KMS-11 (cell line): Measurements from ENCODE around the gene METTL27.

Experiments used
- H2AFZ ChIP-seq: fragments of 200-600 bp; sonication (generic); 2 replicates; pipeline ENCODE4 v1.6.1; 2016; ENCODE audit warnings: antibody characterized with exemption, mixed run types, low read depth
- H3K27ac ChIP-seq: fragments of 200-600 bp; sonication (generic); 2 replicates; pipeline ENCODE4 v1.6.1; 2016; ENCODE audit warnings: mild to moderate bottlenecking, mixed run types
- H3K27me3 ChIP-seq: fragments of 200-600 bp; sonication (generic); 2 replicates; pipeline ENCODE4 v1.6.1; 2017; ENCODE audit warnings: mild to moderate bottlenecking, low read depth, mixed run types, moderate library complexity; ENCODE audit not compliant: insufficient read depth
- H3K36me3 ChIP-seq: fragments of 200-600 bp; sonication (generic); 2 replicates; pipeline ENCODE4 v1.6.1; 2017; ENCODE audit warnings: mild to moderate bottlenecking, mixed run types; ENCODE audit not compliant: insufficient read depth
- H3K4me1 ChIP-seq: fragments of 200-600 bp; sonication (generic); 2 replicates; pipeline ENCODE4 v1.6.1; 2016; ENCODE audit warnings: mild to moderate bottlenecking, low read depth, mixed run types; ENCODE audit not compliant: poor library complexity, severe bottlenecking
- H3K4me2 ChIP-seq: fragments of 200-600 bp; sonication (generic); 2 replicates; pipeline ENCODE4 v1.7.0; 2016; ENCODE audit warnings: mild to moderate bottlenecking, mixed run types
- H3K4me3 ChIP-seq: fragments of 200-600 bp; sonication (generic); IDR thresholded peaks from 2 replicates; pipeline ENCODE4 v1.6.1; 2017; ENCODE audit warnings: low read depth, low read length, mixed read lengths; ENCODE audit not compliant: insufficient read depth
- H3K79me2 ChIP-seq: fragments of 200-600 bp; sonication (generic); 2 replicates; pipeline ENCODE4 v1.6.1; 2016; ENCODE audit warnings: low read depth, mixed run types; ENCODE audit not compliant: insufficient read depth
- H3K9ac ChIP-seq: fragments of 200-600 bp; sonication (generic); 2 replicates; pipeline ENCODE4 v1.6.1; 2016; ENCODE audit warnings: mild to moderate bottlenecking, mixed run types
- H4K20me1 ChIP-seq: fragments of 200-600 bp; sonication (generic); 2 replicates; pipeline ENCODE4 v1.6.1; 2016; ENCODE audit warnings: mild to moderate bottlenecking, mixed run types; ENCODE audit not compliant: insufficient read depth
- TF ChIP-seq, protein P1 (sequence below): fragments of 200-600 bp; sonication (generic); conservative IDR thresholded peaks from 2 replicates; pipeline ENCODE4 v1.6.1; 2017; ENCODE audit warnings: low read depth, mild to moderate bottlenecking, antibody characterized with exemption, low read length, moderate library complexity, mixed read lengths

The METTL27 gene

GRCh38 chr7:73876361-73876760 is 34.0 kb upstream of the METTL27 start:
- TF ChIP-seq, protein P1, sequence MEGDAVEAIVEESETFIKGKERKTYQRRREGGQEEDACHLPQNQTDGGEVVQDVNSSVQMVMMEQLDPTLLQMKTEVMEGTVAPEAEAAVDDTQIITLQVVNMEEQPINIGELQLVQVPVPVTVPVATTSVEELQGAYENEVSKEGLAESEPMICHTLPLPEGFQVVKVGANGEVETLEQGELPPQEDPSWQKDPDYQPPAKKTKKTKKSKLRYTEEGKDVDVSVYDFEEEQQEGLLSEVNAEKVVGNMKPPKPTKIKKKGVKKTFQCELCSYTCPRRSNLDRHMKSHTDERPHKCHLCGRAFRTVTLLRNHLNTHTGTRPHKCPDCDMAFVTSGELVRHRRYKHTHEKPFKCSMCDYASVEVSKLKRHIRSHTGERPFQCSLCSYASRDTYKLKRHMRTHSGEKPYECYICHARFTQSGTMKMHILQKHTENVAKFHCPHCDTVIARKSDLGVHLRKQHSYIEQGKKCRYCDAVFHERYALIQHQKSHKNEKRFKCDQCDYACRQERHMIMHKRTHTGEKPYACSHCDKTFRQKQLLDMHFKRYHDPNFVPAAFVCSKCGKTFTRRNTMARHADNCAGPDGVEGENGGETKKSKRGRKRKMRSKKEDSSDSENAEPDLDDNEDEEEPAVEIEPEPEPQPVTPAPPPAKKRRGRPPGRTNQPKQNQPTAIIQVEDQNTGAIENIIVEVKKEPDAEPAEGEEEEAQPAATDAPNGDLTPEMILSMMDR = no peak
- Histone ChIP-seq H3K4me1 (no peaks in the 10 kb centered on the region), H2AFZ (no peak overlapping the region), H3K36me3 (no peaks in the 10 kb centered on the region), H3K27ac (no peak overlapping the region), H3K9ac (no peak overlapping the region), H3K4me3 (no peak overlapping the region), H3K27me3 (peaks cover 72% of the 10 kb centered on the region), H3K4me2 (no peak overlapping the region), H3K79me2 (no peaks in the 10 kb centered on the region), H4K20me1 (no peaks in the 10 kb centered on the region)

DNA sequence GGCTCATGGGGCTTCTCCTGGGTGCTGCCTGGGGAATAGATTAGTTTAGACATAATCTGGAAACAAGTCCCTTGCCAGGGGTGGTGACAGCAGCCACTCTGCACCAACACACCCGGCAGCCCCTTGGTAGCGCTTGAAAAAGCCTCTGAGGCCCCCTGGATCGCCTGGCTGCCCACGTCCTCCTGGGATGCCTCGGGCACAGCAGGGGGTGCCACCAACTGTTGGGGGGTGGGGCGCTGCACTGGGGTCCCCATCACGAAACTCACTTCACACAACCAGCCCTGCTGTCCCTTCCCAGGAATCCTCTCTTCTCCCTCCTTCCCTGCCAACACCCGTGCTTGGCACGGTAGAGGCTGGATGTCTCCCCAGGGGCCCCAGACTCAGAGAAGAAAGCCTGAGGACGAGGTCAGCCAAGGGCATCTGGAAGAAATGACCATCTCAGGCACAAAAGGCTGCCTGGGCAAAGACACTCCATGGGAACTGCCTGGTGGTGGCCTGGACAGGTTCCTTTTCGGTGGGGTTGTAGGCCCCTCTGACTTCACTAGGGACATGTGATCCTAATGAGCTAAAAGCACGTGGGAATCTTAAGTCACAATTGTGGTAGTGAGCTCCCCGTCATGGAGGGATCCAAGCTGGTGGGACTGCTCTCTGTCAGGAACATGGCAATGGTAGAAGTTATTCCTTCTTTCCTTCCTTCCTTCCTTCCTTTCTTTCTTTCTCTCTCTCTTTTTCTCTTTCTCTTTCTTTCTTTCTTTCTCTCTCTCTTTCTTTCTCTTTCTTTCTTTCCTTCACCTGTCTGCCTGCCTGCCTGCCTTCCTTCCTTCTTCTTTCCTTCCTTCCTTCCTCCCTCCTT is 30.0 kb upstream of the METTL27 start:
- Histone ChIP-seq H3K27ac (no peak overlapping the region), H2AFZ (no peak overlapping the region), H3K4me2 (no peak overlapping the region), H3K36me3 (no peaks in the 10 kb centered on the region), H3K79me2 (no peaks in the 10 kb centered on the region), H3K4me3 (no peak overlapping the region), H3K9ac (no peak overlapping the region), H3K27me3 (peaks cover 51% of the 10 kb centered on the region), H3K4me1 (peaks cover 5% of the 10 kb centered on the region), H4K20me1 (no peaks in the 10 kb centered on the region)
- TF ChIP-seq, protein P1 = no peak

DNA sequence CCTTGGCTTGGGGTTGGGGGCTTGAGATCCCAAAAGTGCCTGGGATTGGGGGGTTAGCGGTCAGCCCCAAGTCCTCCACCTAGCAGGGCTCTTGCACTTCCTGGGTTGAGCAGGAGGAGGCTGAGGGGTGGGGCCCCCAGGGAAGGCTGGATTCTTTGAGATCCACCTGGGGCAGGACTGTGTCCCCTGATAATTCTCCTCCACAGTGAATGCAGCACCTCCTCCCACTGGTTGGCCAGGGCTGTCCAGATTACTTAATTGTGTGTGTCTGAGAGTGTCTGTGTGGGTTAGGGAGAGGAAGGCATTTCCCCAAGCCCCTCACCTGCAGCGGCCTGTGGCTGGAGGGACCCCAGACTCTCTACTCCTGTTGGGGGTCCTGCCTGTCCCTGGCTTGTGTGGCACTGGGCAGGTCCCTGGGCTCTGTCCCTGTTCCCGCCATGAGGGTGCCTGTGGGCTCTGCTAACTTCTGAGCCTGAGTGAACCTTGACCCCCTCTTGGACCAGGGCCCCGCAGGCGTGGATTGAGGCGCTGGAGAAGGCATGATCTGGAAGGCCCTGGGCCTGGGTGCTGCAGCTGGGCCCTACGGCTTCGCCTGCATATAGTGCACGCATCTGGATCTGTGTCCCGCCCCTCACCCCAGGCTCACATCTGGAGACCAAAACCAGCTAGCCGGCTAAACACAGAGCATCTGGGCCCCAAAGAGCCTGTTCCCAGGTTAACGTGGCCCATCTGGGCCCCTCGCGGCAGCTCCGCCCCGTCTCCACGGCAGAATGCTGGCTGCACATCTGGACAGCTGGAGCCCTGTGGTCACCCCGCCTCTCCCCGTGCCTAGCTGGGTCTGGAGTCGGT is 29.1 kb upstream of the METTL27 start:
- H3K4me1 ChIP-seq = peaks cover 5% of the 10 kb centered on the region
- H3K27ac ChIP-seq = no peak overlapping the region
- H3K27me3 ChIP-seq = peaks cover 45% of the 10 kb centered on the region
- no peak overlapping the region for H3K9ac ChIP-seq
- no peaks in the 10 kb centered on the region for H3K79me2 ChIP-seq
- TF ChIP-seq, protein P1 = no peak
- no peaks in the 10 kb centered on the region for H3K36me3 ChIP-seq
- no peaks in the 10 kb centered on the region for H4K20me1 ChIP-seq
- no peak overlapping the region for H3K4me2 ChIP-seq
- H2AFZ ChIP-seq = no peak overlapping the region
- no peak overlapping the region for H3K4me3 ChIP-seq

DNA sequence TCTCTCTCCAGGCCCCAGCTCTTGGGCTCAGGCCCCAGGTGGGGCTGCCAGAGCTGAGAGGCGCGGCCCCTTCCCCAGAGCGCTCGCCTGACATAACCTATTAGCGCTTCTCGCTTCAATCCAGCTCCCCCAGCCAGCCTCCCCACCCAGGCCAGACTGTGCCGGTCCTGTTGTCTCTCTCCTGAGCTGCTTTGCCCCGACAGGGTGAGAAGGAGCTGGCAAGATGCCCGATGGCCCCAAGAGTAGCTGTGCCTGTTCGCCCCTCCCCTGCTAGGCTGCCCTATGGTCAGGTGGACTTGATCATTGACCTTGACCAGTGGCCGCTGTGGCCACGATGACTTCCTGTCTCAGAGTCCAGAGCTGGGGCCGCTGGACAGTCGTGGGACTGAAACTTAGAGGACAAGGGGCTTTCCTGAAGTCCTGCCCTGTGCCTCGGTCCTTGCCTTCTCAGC is 27.8 kb upstream of the METTL27 start:
- Histone ChIP-seq H3K27me3 (peaks cover 36% of the 10 kb centered on the region), H4K20me1 (no peaks in the 10 kb centered on the region), H3K4me2 (no peak overlapping the region), H3K9ac (no peak overlapping the region), H3K36me3 (no peaks in the 10 kb centered on the region), H3K4me3 (no peak overlapping the region), H3K27ac (no peak overlapping the region), H2AFZ (no peak overlapping the region), H3K79me2 (no peaks in the 10 kb centered on the region), H3K4me1 (peaks cover 5% of the 10 kb centered on the region)
- TF ChIP-seq, protein P1 = no peak
